SH-SY5Y (cell line): ENCODE data around the gene PAK1.

Experiments
- GATA2 ChIP-seq: IDR thresholded peaks from 2 replicates; pipeline ENCODE4 v1.6.1; 2011; ENCODE audit warnings: mild to moderate bottlenecking, low read depth, low read length
- GATA3 ChIP-seq: IDR thresholded peaks from 2 replicates; pipeline ENCODE4 v1.6.1; 2011; ENCODE audit warnings: low read depth, mild to moderate bottlenecking, low read length, moderate library complexity

GRCh38 chr11:77397631-77398030 is 76.3 kb downstream of the PAK1 start:
- no peak for TF ChIP-seq GATA2
- no peak for TF ChIP-seq GATA3
